Measurements from ENCODE around the gene TBCCD1. TPM values are rescaled to one million over a fixed set of nuclear protein-coding genes. Genes with fewer than 3 reads are reported as not detected.
A peak's percentile ranks its signal among the peaks of the same experiment; 100 is the strongest.

Gene TBCCD1
- 6.8 TPM for polyA plus RNA-seq (2013, experiment 1 of 2)
- 6.2 TPM for polyA plus RNA-seq (2013, experiment 2 of 2)

- Histone ChIP-seq H3K79me1 (replicated peaks; ENCODE audit: low read length, poor library complexity, severe bottlenecking) (peaks cover 29% of the 10 kb centered on the region), H2AK5ac (ENCODE audit: low read length, severe bottlenecking) (peak within 1 kb of the TSS; percentile 94), H3K18ac (ENCODE audit: low read depth in 1 of 2, low read length in 2 of 2) (peak within 1 kb of the TSS; percentile 87 to 94), H3K14ac (ENCODE audit: low read length in 2 of 2) (peak within 1 kb of the TSS; percentile 80 to 99), H3K4ac (ENCODE audit: low read depth in 1 of 2, low read length in 2 of 2) (peak within 1 kb of the TSS in 1 of 2 experiments; percentile 85), H2BK5ac (ENCODE audit: low read depth, low read length, poor library complexity, severe bottlenecking) (peak within 1 kb of the TSS; percentile 51), H4K91ac (ENCODE audit: low read length) (peak within 1 kb of the TSS; percentile 70), H2BK12ac (ENCODE audit: low read length in 2 of 2) (peak within 1 kb of the TSS in 1 of 2 experiments; percentile 29), H4K8ac (ENCODE audit: low read length) (peak within 1 kb of the TSS; percentile 98), H3K4me2 (ENCODE audit: low read length, poor library complexity, severe bottlenecking) (peak within 1 kb of the TSS; percentile 90), H3K23ac (ENCODE audit: low read length in 2 of 2) (peak within 1 kb of the TSS; percentile 79 to 81), H3K9me3 (ENCODE audit: control insufficient read depth, low read length) (no peaks in the 10 kb centered on the region), H3K9ac (ENCODE audit: low read length) (peak within 1 kb of the TSS; percentile 95), H2BK15ac (ENCODE audit: low read depth, poor library complexity, severe bottlenecking) (peak within 1 kb of the TSS; percentile 52), H2AFZ (ENCODE audit: low read depth, low read length) (peak within 1 kb of the TSS; percentile 98), H3K4me3 (ENCODE audit: insufficient read depth in 1 of 2, low read depth in 1 of 2, low read length in 2 of 2) (peak within 1 kb of the TSS; percentile 94 to 95), H3K4me1 (ENCODE audit: control insufficient read depth, insufficient read depth, low read depth, low read length) (peaks cover 11% of the 10 kb centered on the region), H3K27me3 (ENCODE audit: control insufficient read depth in 1 of 2, insufficient read depth in 1 of 2, low read length in 2 of 2) (no peaks in the 10 kb centered on the region), H3K36me3 (ENCODE audit: control insufficient read depth in 1 of 2, insufficient read depth in 2 of 2, low read depth in 1 of 2, low read length in 2 of 2) (peaks cover 0 to 19% of the 10 kb centered on the region in 2 experiments), H2BK120ac (ENCODE audit: low read depth, low read length) (peak within 1 kb of the TSS; percentile 42), H3K27ac (ENCODE audit: low read length, poor library complexity, severe bottlenecking) (peak within 1 kb of the TSS; percentile 80)
- DNase-seq, result peak; percentile 86
- 3% methylated on average over 48 of the region's 66 CpGs for WGBS
Observed at GRCh38 chr3:186567072-186567921, at the start of gene TBCCD1. TBCCD1 (minus strand) TSS chr3:186567339; CDS start chr3:186564329, 3,010 bp downstream.

GRCh38 chr3:186616299-186616617, 49.1 kb upstream of the TBCCD1 start:
- peaks cover 2% of the 10 kb centered on the region for H3K79me1 ChIP-seq (replicated peaks; ENCODE audit: low read length, poor library complexity, severe bottlenecking)
- H3K27ac ChIP-seq (ENCODE audit: low read length, poor library complexity, severe bottlenecking), result no peak overlapping the region
- no peak overlapping the region for H2AFZ ChIP-seq (ENCODE audit: low read depth, low read length)
- WGBS, result 91% methylated on average over 6 of the region's 8 CpGs
- no peak overlapping the region for H4K91ac ChIP-seq (ENCODE audit: low read length)
- no peak overlapping the region for H4K8ac ChIP-seq (ENCODE audit: low read length)
- no peak overlapping the region for H3K23ac ChIP-seq (ENCODE audit: low read length in 2 of 2)
- no peak overlapping the region for H3K9ac ChIP-seq (ENCODE audit: low read length)
- no peak overlapping the region for H3K14ac ChIP-seq (ENCODE audit: low read length in 2 of 2)
- no peak overlapping the region for H3K4ac ChIP-seq (ENCODE audit: low read depth in 1 of 2, low read length in 2 of 2)
- no peak overlapping the region for H3K4me2 ChIP-seq (ENCODE audit: low read length, poor library complexity, severe bottlenecking)
- no peak overlapping the region for H2AK5ac ChIP-seq (ENCODE audit: low read length, severe bottlenecking)
- DNase-seq, result no peak
- H3K36me3 ChIP-seq (ENCODE audit: control insufficient read depth in 1 of 2, insufficient read depth in 2 of 2, low read depth in 1 of 2, low read length in 2 of 2), result no peaks in the 10 kb centered on the region
- H2BK120ac ChIP-seq (ENCODE audit: low read depth, low read length), result no peak overlapping the region
- peaks cover 27 to 57% of the 10 kb centered on the region in 2 experiments for H3K27me3 ChIP-seq (ENCODE audit: control insufficient read depth in 1 of 2, insufficient read depth in 1 of 2, low read length in 2 of 2)
- no peak overlapping the region for H2BK5ac ChIP-seq (ENCODE audit: low read depth, low read length, poor library complexity, severe bottlenecking)
- no peak overlapping the region for H3K18ac ChIP-seq (ENCODE audit: low read depth in 1 of 2, low read length in 2 of 2)
- H3K4me3 ChIP-seq (ENCODE audit: insufficient read depth in 1 of 2, low read depth in 1 of 2, low read length in 2 of 2), result no peak overlapping the region
- no peaks in the 10 kb centered on the region for H3K9me3 ChIP-seq (ENCODE audit: control insufficient read depth, low read length)
- no peak overlapping the region for H2BK12ac ChIP-seq (ENCODE audit: low read length in 2 of 2)
- no peak overlapping the region for H2BK15ac ChIP-seq (ENCODE audit: low read depth, poor library complexity, severe bottlenecking)
- H3K4me1 ChIP-seq (ENCODE audit: control insufficient read depth, insufficient read depth, low read depth, low read length), result peaks cover 12% of the 10 kb centered on the region

- H2BK15ac ChIP-seq (ENCODE audit: low read depth, poor library complexity, severe bottlenecking), result no peak overlapping the region
- H4K91ac ChIP-seq (ENCODE audit: low read length), result no peak overlapping the region
- H2AFZ ChIP-seq (ENCODE audit: low read depth, low read length), result peak overlapping the region; percentile 66
- no peak overlapping the region for H3K27ac ChIP-seq (ENCODE audit: low read length, poor library complexity, severe bottlenecking)
- H3K4ac ChIP-seq (ENCODE audit: low read depth in 1 of 2, low read length in 2 of 2), result no peak overlapping the region
- H2AK5ac ChIP-seq (ENCODE audit: low read length, severe bottlenecking), result peak overlapping the region; percentile 64
- no peak overlapping the region for H3K23ac ChIP-seq (ENCODE audit: low read length in 2 of 2)
- no peak overlapping the region for H4K8ac ChIP-seq (ENCODE audit: low read length)
- no peak overlapping the region for H3K9ac ChIP-seq (ENCODE audit: low read length)
- H3K27me3 ChIP-seq (ENCODE audit: control insufficient read depth in 1 of 2, insufficient read depth in 1 of 2, low read length in 2 of 2), result peaks cover 27 to 46% of the 10 kb centered on the region in 2 experiments
- no peak overlapping the region for H3K4me2 ChIP-seq (ENCODE audit: low read length, poor library complexity, severe bottlenecking)
- H3K36me3 ChIP-seq (ENCODE audit: control insufficient read depth in 1 of 2, insufficient read depth in 2 of 2, low read depth in 1 of 2, low read length in 2 of 2), result no peaks in the 10 kb centered on the region
- H3K79me1 ChIP-seq (replicated peaks; ENCODE audit: low read length, poor library complexity, severe bottlenecking), result peaks cover 2% of the 10 kb centered on the region
- no peak overlapping the region for H2BK120ac ChIP-seq (ENCODE audit: low read depth, low read length)
- peaks cover 12% of the 10 kb centered on the region for H3K4me1 ChIP-seq (ENCODE audit: control insufficient read depth, insufficient read depth, low read depth, low read length)
- WGBS, result 42% methylated on average over 16 of the region's 16 CpGs
- no peak overlapping the region for H2BK5ac ChIP-seq (ENCODE audit: low read depth, low read length, poor library complexity, severe bottlenecking)
- H2BK12ac ChIP-seq (ENCODE audit: low read length in 2 of 2), result no peak overlapping the region
- peak; percentile 65 for DNase-seq
- no peak overlapping the region for H3K18ac ChIP-seq (ENCODE audit: low read depth in 1 of 2, low read length in 2 of 2)
- H3K4me3 ChIP-seq (ENCODE audit: insufficient read depth in 1 of 2, low read depth in 1 of 2, low read length in 2 of 2), result no peak overlapping the region
- no peaks in the 10 kb centered on the region for H3K9me3 ChIP-seq (ENCODE audit: control insufficient read depth, low read length)
- H3K14ac ChIP-seq (ENCODE audit: low read length in 2 of 2), result no peak overlapping the region
Observed at GRCh38 chr3:186614597-186615483, 47.7 kb upstream of the TBCCD1 start.

GRCh38 chr3:186614266-186614596, 47.1 kb upstream of the TBCCD1 start:
- H3K9me3 ChIP-seq (ENCODE audit: control insufficient read depth, low read length), result no peaks in the 10 kb centered on the region
- H4K8ac ChIP-seq (ENCODE audit: low read length), result no peak overlapping the region
- no peak overlapping the region for H3K27ac ChIP-seq (ENCODE audit: low read length, poor library complexity, severe bottlenecking)
- no peak overlapping the region for H3K23ac ChIP-seq (ENCODE audit: low read length in 2 of 2)
- H3K4me2 ChIP-seq (ENCODE audit: low read length, poor library complexity, severe bottlenecking), result no peak overlapping the region
- no peak overlapping the region for H3K14ac ChIP-seq (ENCODE audit: low read length in 2 of 2)
- no peak overlapping the region for H3K4me3 ChIP-seq (ENCODE audit: insufficient read depth in 1 of 2, low read depth in 1 of 2, low read length in 2 of 2)
- no peak overlapping the region for H2BK15ac ChIP-seq (ENCODE audit: low read depth, poor library complexity, severe bottlenecking)
- WGBS, result 70% methylated on average over 6 of the region's 6 CpGs
- H2BK5ac ChIP-seq (ENCODE audit: low read depth, low read length, poor library complexity, severe bottlenecking), result no peak overlapping the region
- H2AK5ac ChIP-seq (ENCODE audit: low read length, severe bottlenecking), result no peak overlapping the region
- H3K18ac ChIP-seq (ENCODE audit: low read depth in 1 of 2, low read length in 2 of 2), result no peak overlapping the region
- peaks cover 2% of the 10 kb centered on the region for H3K79me1 ChIP-seq (replicated peaks; ENCODE audit: low read length, poor library complexity, severe bottlenecking)
- H4K91ac ChIP-seq (ENCODE audit: low read length), result no peak overlapping the region
- peaks cover 27 to 46% of the 10 kb centered on the region in 2 experiments for H3K27me3 ChIP-seq (ENCODE audit: control insufficient read depth in 1 of 2, insufficient read depth in 1 of 2, low read length in 2 of 2)
- H2BK120ac ChIP-seq (ENCODE audit: low read depth, low read length), result no peak overlapping the region
- no peak overlapping the region for H3K9ac ChIP-seq (ENCODE audit: low read length)
- H2BK12ac ChIP-seq (ENCODE audit: low read length in 2 of 2), result no peak overlapping the region
- H3K36me3 ChIP-seq (ENCODE audit: control insufficient read depth in 1 of 2, insufficient read depth in 2 of 2, low read depth in 1 of 2, low read length in 2 of 2), result no peaks in the 10 kb centered on the region
- H3K4ac ChIP-seq (ENCODE audit: low read depth in 1 of 2, low read length in 2 of 2), result no peak overlapping the region
- no peak overlapping the region for H2AFZ ChIP-seq (ENCODE audit: low read depth, low read length)
- no peak for DNase-seq
- peaks cover 12% of the 10 kb centered on the region for H3K4me1 ChIP-seq (ENCODE audit: control insufficient read depth, insufficient read depth, low read depth, low read length)
